SK-N-SH treated with all-trans-retinoic acid at 6 μM for 48 hours (cell line): ENCODE measurements around the gene PRKG1.

Source experiments
- ATAC-seq: fragments of 200-7000 bp; cut with Tn5 transposase; 3 replicates; pipeline ENCODE4 v1.9.1; 2020; ENCODE audit warnings: mild to moderate bottlenecking, moderate library complexity
- ARNTL ChIP-seq: fragments of 450-650 bp; formaldehyde crosslinking; IDR thresholded peaks from 2 replicates; pipeline ENCODE4 v1.5.0; 2020; ENCODE audit warnings: low read depth, mild to moderate bottlenecking, moderate library complexity, borderline replicate concordance
- BACH2 ChIP-seq: fragments of 250-450 bp; sonication (Bioruptor Pico); IDR thresholded peaks from 2 replicates; pipeline ENCODE4 v1.9.0; 2021; ENCODE audit warnings: mild to moderate bottlenecking, borderline replicate concordance
- CSDC2 ChIP-seq: fragments of 250-450 bp; sonication (Bioruptor Pico); IDR thresholded peaks from 2 replicates; pipeline ENCODE4 v1.5.0; 2020; ENCODE audit warnings: mild to moderate bottlenecking, moderate library complexity
- ESRRG ChIP-seq: fragments of 250-450 bp; sonication (Bioruptor Pico); IDR thresholded peaks from 2 replicates; pipeline ENCODE4 v1.6.1; 2021; ENCODE audit warnings: mild to moderate bottlenecking
- GLIS3 ChIP-seq: fragments of 250-450 bp; sonication (Bioruptor Pico); IDR thresholded peaks from 2 replicates; pipeline ENCODE4 v1.5.0; 2020; ENCODE audit warnings: mild to moderate bottlenecking, moderate library complexity
- ISL1 ChIP-seq: fragments of 250-450 bp; sonication (Bioruptor Pico); IDR thresholded peaks from 2 replicates; pipeline ENCODE4 v2.1.2; 2022; ENCODE audit warnings: mild to moderate bottlenecking, moderate library complexity
- OSR1 ChIP-seq: fragments of 250-450 bp; sonication (Bioruptor Pico); IDR thresholded peaks from 2 replicates; pipeline ENCODE4 v1.8.0; 2022; ENCODE audit warnings: moderate library complexity, mild to moderate bottlenecking, inconsistent platforms
- PPARA ChIP-seq: fragments of 250-450 bp; sonication (Bioruptor Pico); IDR thresholded peaks from 2 replicates; pipeline ENCODE4 v1.5.0; 2020; ENCODE audit warnings: mild to moderate bottlenecking, borderline replicate concordance
- SNAI2 ChIP-seq: fragments of 250-450 bp; sonication (Bioruptor Pico); IDR thresholded peaks from 2 replicates; pipeline ENCODE4 v1.5.0; 2020; ENCODE audit warnings: mild to moderate bottlenecking, moderate library complexity
- TCF4 ChIP-seq: fragments of 250-450 bp; sonication (Bioruptor Pico); IDR thresholded peaks from 2 replicates; pipeline ENCODE4 v1.8.0; 2021; ENCODE audit warnings: mild to moderate bottlenecking, moderate library complexity, borderline replicate concordance
- TOX ChIP-seq: fragments of 250-450 bp; sonication (Bioruptor Pico); IDR thresholded peaks from 2 replicates; pipeline ENCODE4 v1.8.0; 2021; ENCODE audit warnings: mild to moderate bottlenecking, moderate library complexity, borderline replicate concordance
- ZFP3 ChIP-seq: fragments of 250-450 bp; sonication (Bioruptor Pico); IDR thresholded peaks from 2 replicates; pipeline ENCODE4 v1.5.0; 2020; ENCODE audit warnings: mild to moderate bottlenecking, moderate library complexity
- ZNF70 ChIP-seq: fragments of 450-650 bp; formaldehyde crosslinking; IDR thresholded peaks from 2 replicates; pipeline ENCODE4 v1.5.0; 2020; ENCODE audit warnings: mild to moderate bottlenecking, moderate library complexity
- TF ChIP-seq, protein P1 (sequence below): fragments of 250-450 bp; sonication (Bioruptor Pico); IDR thresholded peaks from 2 replicates; pipeline ENCODE4 v1.8.0; 2020; ENCODE audit warnings: mild to moderate bottlenecking, moderate library complexity, borderline replicate concordance
- TF ChIP-seq, protein P2 (sequence below): fragments of 250-450 bp; sonication (Bioruptor Pico); IDR thresholded peaks from 2 replicates; pipeline ENCODE4 v1.8.0; 2021; ENCODE audit warnings: low read depth, mild to moderate bottlenecking, moderate library complexity, borderline replicate concordance
- TF ChIP-seq, protein P3 (sequence below): fragments of 250-450 bp; sonication (Bioruptor Pico); IDR thresholded peaks from 2 replicates; pipeline ENCODE4 v1.5.0; 2020; ENCODE audit warnings: mild to moderate bottlenecking, moderate library complexity
- TF ChIP-seq, protein P4 (sequence below): fragments of 250-450 bp; sonication (Bioruptor Pico); IDR thresholded peaks from 2 replicates; pipeline ENCODE4 v1.5.1; 2021; ENCODE audit warnings: mild to moderate bottlenecking, moderate library complexity

Gene PRKG1

DNA sequence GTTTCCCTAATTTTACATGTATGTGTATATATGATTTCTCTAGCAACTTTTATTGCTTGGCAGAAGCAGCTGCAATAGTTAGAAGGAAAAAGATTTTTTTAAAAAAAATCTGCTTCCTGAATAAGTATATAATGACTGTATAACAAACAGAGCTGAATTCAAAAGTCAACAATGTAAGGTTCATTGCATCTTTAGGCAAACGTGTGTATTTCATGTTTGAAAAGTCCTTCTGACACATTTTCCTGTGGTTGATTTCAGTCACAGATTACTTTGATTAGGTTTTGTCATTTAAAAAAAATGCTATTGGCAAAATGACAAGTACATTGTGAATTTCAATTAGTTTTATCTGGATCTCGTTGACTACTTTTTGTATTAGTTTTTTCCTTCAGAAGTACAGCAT is 394.1 kb downstream of the PRKG1 start:
- TF ChIP-seq, protein P1, sequence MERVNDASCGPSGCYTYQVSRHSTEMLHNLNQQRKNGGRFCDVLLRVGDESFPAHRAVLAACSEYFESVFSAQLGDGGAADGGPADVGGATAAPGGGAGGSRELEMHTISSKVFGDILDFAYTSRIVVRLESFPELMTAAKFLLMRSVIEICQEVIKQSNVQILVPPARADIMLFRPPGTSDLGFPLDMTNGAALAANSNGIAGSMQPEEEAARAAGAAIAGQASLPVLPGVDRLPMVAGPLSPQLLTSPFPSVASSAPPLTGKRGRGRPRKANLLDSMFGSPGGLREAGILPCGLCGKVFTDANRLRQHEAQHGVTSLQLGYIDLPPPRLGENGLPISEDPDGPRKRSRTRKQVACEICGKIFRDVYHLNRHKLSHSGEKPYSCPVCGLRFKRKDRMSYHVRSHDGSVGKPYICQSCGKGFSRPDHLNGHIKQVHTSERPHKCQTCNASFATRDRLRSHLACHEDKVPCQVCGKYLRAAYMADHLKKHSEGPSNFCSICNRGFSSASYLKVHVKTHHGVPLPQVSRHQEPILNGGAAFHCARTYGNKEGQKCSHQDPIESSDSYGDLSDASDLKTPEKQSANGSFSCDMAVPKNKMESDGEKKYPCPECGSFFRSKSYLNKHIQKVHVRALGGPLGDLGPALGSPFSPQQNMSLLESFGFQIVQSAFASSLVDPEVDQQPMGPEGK, result no peak
- no peak for TF ChIP-seq ESRRG (CRISPR knock-in tag)
- no peak for TF ChIP-seq ZNF70 (CRISPR knock-in tag)
- TF ChIP-seq, protein P2, sequence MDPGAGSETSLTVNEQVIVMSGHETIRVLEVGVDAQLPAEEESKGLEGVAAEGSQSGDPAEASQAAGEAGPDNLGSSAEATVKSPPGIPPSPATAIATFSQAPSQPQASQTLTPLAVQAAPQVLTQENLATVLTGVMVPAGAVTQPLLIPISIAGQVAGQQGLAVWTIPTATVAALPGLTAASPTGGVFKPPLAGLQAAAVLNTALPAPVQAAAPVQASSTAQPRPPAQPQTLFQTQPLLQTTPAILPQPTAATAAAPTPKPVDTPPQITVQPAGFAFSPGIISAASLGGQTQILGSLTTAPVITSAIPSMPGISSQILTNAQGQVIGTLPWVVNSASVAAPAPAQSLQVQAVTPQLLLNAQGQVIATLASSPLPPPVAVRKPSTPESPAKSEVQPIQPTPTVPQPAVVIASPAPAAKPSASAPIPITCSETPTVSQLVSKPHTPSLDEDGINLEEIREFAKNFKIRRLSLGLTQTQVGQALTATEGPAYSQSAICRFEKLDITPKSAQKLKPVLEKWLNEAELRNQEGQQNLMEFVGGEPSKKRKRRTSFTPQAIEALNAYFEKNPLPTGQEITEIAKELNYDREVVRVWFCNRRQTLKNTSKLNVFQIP, result no peak
- TF ChIP-seq BACH2, result no peak
- no peak for ATAC-seq

DNA sequence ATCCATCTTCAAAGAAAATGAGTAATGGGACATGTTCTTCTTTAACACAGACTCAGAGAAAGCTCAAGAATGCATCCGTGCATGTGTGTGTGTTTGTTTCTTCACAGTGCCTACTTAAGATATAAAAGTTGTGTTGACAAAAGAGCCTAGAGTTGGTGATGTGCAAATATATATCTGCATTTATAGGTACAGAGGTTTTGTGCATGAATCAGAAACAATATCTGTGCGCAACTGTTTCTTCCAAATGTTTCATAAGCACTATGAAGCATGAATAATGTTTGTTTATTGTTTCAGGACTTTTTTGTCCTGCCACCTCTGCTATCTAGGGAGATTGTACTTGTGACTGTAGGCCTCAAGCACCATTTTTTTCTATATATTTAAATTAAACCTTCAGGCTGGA is 395.4 kb downstream of the PRKG1 start:
- TF ChIP-seq, protein P2, result no peak
- no peak for TF ChIP-seq PPARA
- TF ChIP-seq TCF4 (CRISPR knock-in tag), result no peak
- TF ChIP-seq SNAI2 (CRISPR knock-in tag), result no peak
- TF ChIP-seq GLIS3 (CRISPR knock-in tag), result no peak
- TF ChIP-seq, protein P3, sequence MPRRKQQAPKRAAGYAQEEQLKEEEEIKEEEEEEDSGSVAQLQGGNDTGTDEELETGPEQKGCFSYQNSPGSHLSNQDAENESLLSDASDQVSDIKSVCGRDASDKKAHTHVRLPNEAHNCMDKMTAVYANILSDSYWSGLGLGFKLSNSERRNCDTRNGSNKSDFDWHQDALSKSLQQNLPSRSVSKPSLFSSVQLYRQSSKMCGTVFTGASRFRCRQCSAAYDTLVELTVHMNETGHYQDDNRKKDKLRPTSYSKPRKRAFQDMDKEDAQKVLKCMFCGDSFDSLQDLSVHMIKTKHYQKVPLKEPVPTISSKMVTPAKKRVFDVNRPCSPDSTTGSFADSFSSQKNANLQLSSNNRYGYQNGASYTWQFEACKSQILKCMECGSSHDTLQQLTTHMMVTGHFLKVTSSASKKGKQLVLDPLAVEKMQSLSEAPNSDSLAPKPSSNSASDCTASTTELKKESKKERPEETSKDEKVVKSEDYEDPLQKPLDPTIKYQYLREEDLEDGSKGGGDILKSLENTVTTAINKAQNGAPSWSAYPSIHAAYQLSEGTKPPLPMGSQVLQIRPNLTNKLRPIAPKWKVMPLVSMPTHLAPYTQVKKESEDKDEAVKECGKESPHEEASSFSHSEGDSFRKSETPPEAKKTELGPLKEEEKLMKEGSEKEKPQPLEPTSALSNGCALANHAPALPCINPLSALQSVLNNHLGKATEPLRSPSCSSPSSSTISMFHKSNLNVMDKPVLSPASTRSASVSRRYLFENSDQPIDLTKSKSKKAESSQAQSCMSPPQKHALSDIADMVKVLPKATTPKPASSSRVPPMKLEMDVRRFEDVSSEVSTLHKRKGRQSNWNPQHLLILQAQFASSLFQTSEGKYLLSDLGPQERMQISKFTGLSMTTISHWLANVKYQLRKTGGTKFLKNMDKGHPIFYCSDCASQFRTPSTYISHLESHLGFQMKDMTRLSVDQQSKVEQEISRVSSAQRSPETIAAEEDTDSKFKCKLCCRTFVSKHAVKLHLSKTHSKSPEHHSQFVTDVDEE (CRISPR knock-in tag), result no peak
- no peak for TF ChIP-seq OSR1 (CRISPR knock-in tag)
- TF ChIP-seq ARNTL (CRISPR knock-in tag), result no peak
- TF ChIP-seq, protein P4, sequence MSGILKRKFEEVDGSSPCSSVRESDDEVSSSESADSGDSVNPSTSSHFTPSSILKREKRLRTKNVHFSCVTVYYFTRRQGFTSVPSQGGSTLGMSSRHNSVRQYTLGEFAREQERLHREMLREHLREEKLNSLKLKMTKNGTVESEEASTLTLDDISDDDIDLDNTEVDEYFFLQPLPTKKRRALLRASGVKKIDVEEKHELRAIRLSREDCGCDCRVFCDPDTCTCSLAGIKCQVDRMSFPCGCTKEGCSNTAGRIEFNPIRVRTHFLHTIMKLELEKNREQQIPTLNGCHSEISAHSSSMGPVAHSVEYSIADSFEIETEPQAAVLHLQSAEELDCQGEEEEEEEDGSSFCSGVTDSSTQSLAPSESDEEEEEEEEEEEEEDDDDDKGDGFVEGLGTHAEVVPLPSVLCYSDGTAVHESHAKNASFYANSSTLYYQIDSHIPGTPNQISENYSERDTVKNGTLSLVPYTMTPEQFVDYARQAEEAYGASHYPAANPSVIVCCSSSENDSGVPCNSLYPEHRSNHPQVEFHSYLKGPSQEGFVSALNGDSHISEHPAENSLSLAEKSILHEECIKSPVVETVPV, result no peak
- no peak for TF ChIP-seq ZFP3 (CRISPR knock-in tag)
- TF ChIP-seq ISL1 (CRISPR knock-in tag), result no peak
- TF ChIP-seq, all 23 proteins: peak for 0
- ATAC-seq, result no peak

DNA sequence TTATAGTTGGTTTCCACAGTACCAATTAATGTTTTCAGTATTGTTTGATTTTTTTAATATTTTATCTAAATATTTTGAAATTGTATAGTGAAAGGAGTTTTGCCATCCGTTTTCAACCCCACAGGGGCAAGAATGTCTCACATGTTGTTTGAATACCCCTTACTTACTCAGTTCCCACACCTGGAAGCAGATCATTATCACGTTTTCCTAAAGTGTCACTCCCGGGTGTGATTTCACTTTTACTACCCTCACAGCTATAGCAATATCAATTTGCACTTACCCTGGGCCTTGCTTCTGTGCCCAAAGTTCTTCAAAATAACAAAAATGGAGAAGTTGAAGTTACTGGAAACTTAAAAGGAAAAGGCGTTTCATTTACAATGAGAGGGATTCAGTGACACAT is 397.0 kb downstream of the PRKG1 start:
- no peak for ATAC-seq
- no peak for TF ChIP-seq ISL1 (CRISPR knock-in tag)
- TF ChIP-seq, protein P2, result no peak
- TF ChIP-seq TOX (CRISPR knock-in tag), result no peak
- no peak for TF ChIP-seq ZFP3 (CRISPR knock-in tag)
- no peak for TF ChIP-seq CSDC2 (CRISPR knock-in tag)
- TF ChIP-seq ARNTL (CRISPR knock-in tag), result no peak
- no peak for TF ChIP-seq OSR1 (CRISPR knock-in tag)
- TF ChIP-seq GLIS3 (CRISPR knock-in tag), result no peak

DNA sequence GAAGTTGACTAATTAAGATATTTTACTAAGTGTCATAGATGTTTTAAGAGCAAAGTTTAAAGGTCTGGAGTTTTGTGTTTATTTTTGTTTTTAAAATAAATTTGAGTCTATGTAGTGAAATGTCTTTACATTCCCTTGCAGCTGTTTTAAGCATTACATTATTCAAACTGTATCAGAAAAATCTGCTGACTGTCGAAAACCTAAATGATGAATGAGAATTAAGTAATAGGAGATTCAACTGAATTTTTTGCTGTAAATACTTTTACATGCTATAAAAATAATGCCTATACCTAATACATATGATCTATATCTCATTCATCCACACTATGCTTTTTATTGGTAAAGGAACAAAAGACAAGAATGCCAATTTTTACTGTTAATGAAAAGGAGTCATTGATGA is 397.9 kb downstream of the PRKG1 start:
- TF ChIP-seq, protein P4, result no peak
- ATAC-seq, result no peak
